Skeletal muscle satellite cell (primary cell): ENCODE measurements around the gene KCTD15.

ENCODE experiments used
- H3K27me3 ChIP-seq: 2 replicates; pipeline ENCODE4 v1.7.0; 2013; ENCODE audit warnings: low read length; ENCODE audit not compliant: control insufficient read depth, insufficient read depth
- H3K36me3 ChIP-seq: 2 replicates; pipeline ENCODE4 v1.7.0; 2013; ENCODE audit warnings: mild to moderate bottlenecking, control low read depth, low read length; ENCODE audit not compliant: insufficient read depth
- H3K4me1 ChIP-seq: 2 replicates; pipeline ENCODE4 v1.7.0; 2013; ENCODE audit warnings: low read length; ENCODE audit not compliant: control insufficient read depth, insufficient read depth
- H3K4me2 ChIP-seq: 2 replicates; pipeline ENCODE4 v1.7.0; 2013; ENCODE audit warnings: mild to moderate bottlenecking, low read length
- H3K4me3 ChIP-seq: 2 replicates; pipeline ENCODE4 v1.7.0; 2013; ENCODE audit warnings: low read length
- H3K9ac ChIP-seq: 2 replicates; pipeline ENCODE4 v1.7.0; 2013; ENCODE audit warnings: mild to moderate bottlenecking, low read depth, low read length, moderate library complexity
- H3K9me3 ChIP-seq: replicated peaks from 2 replicates; pipeline ENCODE4 v1.7.0; 2013; ENCODE audit warnings: mild to moderate bottlenecking, control low read depth, low read length

KCTD15 gene

GRCh38 chr19:33841685-33842084 is 45.0 kb downstream of the KCTD15 start:
- Histone ChIP-seq H3K4me2 (no peak overlapping the region), H3K4me3 (no peak overlapping the region), H3K4me1 (no peaks in the 10 kb centered on the region), H3K9ac (no peak overlapping the region), H3K36me3 (no peaks in the 10 kb centered on the region), H3K27me3 (no peaks in the 10 kb centered on the region), H3K9me3 (no peaks in the 10 kb centered on the region)

DNA sequence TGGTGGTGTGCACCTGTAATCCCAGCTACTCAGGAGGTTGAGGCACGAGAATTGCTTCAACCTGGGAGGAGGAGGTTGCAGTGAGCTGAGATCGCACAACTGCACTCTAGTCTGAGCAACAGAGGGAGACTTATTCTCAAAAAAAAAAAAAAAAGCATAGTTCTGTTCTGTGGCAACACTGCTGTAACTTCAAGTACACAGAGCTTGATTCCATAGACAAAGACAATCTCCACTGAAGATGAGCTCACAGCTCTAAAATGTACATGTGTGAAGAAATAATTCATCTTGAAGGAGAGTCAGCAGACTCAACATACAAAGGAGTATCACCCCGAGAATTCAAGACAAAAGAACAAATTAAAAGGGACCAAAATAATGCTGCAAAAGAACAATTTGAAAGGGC is 47.8 kb downstream of the KCTD15 start:
- no peaks in the 10 kb centered on the region for H3K4me1 ChIP-seq
- H3K9ac ChIP-seq: no peak overlapping the region
- no peaks in the 10 kb centered on the region for H3K9me3 ChIP-seq
- H3K4me2 ChIP-seq: no peak overlapping the region
- no peaks in the 10 kb centered on the region for H3K36me3 ChIP-seq
- no peak overlapping the region for H3K4me3 ChIP-seq
- no peaks in the 10 kb centered on the region for H3K27me3 ChIP-seq

DNA sequence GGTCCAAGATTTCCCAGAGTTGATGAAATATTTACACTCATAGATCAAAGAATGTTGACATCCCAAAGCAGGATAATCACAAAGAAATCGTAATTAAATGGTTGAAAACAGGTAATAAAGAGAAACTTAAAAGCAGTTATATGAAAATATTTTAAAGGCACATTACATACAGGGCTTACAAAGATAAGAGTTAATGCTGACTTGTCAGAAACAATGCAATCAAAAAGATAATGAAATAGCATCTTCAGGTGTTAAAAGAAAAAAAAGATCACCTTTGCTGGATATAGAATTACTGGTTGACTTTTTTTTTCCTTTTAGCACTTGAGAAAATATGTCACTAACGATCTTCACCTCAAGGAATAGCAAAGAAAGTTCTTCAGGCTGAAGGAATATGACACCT is 48.8 kb downstream of the KCTD15 start:
- no peak overlapping the region for H3K9ac ChIP-seq
- H3K27me3 ChIP-seq: no peaks in the 10 kb centered on the region
- no peaks in the 10 kb centered on the region for H3K36me3 ChIP-seq
- no peak overlapping the region for H3K4me2 ChIP-seq
- no peak overlapping the region for H3K4me3 ChIP-seq
- no peaks in the 10 kb centered on the region for H3K9me3 ChIP-seq
- no peaks in the 10 kb centered on the region for H3K4me1 ChIP-seq

GRCh38 chr19:33849551-33850147 is 53.0 kb downstream of the KCTD15 start:
- H3K36me3 ChIP-seq: no peaks in the 10 kb centered on the region
- H3K27me3 ChIP-seq: no peaks in the 10 kb centered on the region
- no peak overlapping the region for H3K9ac ChIP-seq
- no peak overlapping the region for H3K4me3 ChIP-seq
- H3K4me2 ChIP-seq: no peak overlapping the region
- no peaks in the 10 kb centered on the region for H3K9me3 ChIP-seq
- no peaks in the 10 kb centered on the region for H3K4me1 ChIP-seq

- Histone ChIP-seq H3K4me1 (no peaks in the 10 kb centered on the region), H3K36me3 (no peaks in the 10 kb centered on the region), H3K4me3 (no peak overlapping the region), H3K27me3 (no peaks in the 10 kb centered on the region), H3K9me3 (no peaks in the 10 kb centered on the region), H3K4me2 (no peak overlapping the region), H3K9ac (no peak overlapping the region)
Observed at GRCh38 chr19:33859016-33859415, 62.3 kb downstream of the KCTD15 start.

- Histone ChIP-seq H3K27me3 (no peaks in the 10 kb centered on the region), H3K9me3 (no peaks in the 10 kb centered on the region), H3K9ac (no peak overlapping the region), H3K4me3 (no peak overlapping the region), H3K4me2 (no peak overlapping the region), H3K4me1 (no peaks in the 10 kb centered on the region), H3K36me3 (no peaks in the 10 kb centered on the region)
Observed at GRCh38 chr19:33860312-33861090, 63.8 kb downstream of the KCTD15 start.

GRCh38 chr19:33861950-33862349 is 65.3 kb downstream of the KCTD15 start:
- no peak overlapping the region for H3K4me2 ChIP-seq
- no peak overlapping the region for H3K4me3 ChIP-seq
- no peaks in the 10 kb centered on the region for H3K27me3 ChIP-seq
- H3K4me1 ChIP-seq: no peaks in the 10 kb centered on the region
- H3K9ac ChIP-seq: no peak overlapping the region
- H3K36me3 ChIP-seq: no peaks in the 10 kb centered on the region
- no peaks in the 10 kb centered on the region for H3K9me3 ChIP-seq

DNA sequence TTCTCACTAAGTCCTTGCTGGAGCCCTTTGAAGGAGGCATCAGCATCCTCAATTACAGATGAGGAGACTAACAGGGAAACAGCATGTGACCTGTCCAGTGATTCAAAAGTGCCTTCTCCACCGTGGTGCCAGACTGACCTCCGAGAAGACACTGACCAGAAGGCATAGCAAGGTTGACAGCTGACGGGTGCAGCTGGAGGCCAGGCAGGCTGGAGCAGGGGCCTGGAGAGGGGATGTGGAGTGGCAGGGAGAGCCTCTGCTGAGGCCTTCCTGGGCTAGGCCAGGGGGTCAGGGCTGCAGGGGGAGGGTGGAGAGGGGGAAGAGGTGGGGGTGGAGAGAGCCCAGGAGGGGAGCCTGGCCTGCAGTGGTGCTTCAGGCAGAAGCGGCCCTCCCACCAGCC is 66.3 kb downstream of the KCTD15 start:
- Histone ChIP-seq H3K27me3 (peaks cover 4% of the 10 kb centered on the region), H3K4me3 (no peak overlapping the region), H3K36me3 (no peaks in the 10 kb centered on the region)

DNA sequence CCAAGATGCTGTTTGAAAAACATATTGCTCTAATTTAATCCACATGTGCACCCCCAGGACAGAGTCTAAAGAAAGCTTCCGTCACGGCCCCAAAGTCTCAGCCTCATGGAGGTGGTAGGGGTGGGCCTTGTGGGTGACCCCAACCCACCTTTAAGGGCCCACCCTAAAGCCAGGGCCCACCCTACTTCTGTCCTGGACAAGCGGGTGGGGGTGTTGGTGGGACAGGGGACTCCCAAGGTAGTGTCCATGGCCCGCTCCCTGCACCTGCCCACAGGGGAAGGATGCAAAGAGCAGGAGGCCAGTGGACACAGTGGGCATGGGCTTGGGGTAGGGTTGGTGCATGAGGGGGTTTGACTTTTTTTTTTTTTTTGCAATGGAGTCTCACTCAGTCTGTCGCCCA is 66.8 kb downstream of the KCTD15 start:
- H3K36me3 ChIP-seq: no peaks in the 10 kb centered on the region
- H3K27me3 ChIP-seq: peaks cover 8% of the 10 kb centered on the region
- H3K9ac ChIP-seq: no peak overlapping the region
- no peak overlapping the region for H3K4me2 ChIP-seq
- H3K9me3 ChIP-seq: no peaks in the 10 kb centered on the region
- no peak overlapping the region for H3K4me3 ChIP-seq
- H3K4me1 ChIP-seq: no peaks in the 10 kb centered on the region

More for the DNA sequence above, 66.3 kb downstream of the KCTD15 start:
- Histone ChIP-seq H3K4me2 (no peak overlapping the region), H3K4me1 (no peaks in the 10 kb centered on the region), H3K9me3 (no peaks in the 10 kb centered on the region), H3K9ac (no peak overlapping the region)

- H3K4me3 ChIP-seq: no peak overlapping the region
- no peaks in the 10 kb centered on the region for H3K9me3 ChIP-seq
- H3K9ac ChIP-seq: no peak overlapping the region
- H3K4me1 ChIP-seq: no peaks in the 10 kb centered on the region
- H3K36me3 ChIP-seq: no peaks in the 10 kb centered on the region
- H3K27me3 ChIP-seq: peaks cover 17% of the 10 kb centered on the region
- no peak overlapping the region for H3K4me2 ChIP-seq
Observed at GRCh38 chr19:33864311-33864850, 67.7 kb downstream of the KCTD15 start.

GRCh38 chr19:33865306-33865705 is 68.6 kb downstream of the KCTD15 start:
- Histone ChIP-seq H3K36me3 (no peaks in the 10 kb centered on the region), H3K9me3 (no peaks in the 10 kb centered on the region), H3K4me2 (no peak overlapping the region), H3K4me3 (no peak overlapping the region), H3K4me1 (no peaks in the 10 kb centered on the region), H3K9ac (no peak overlapping the region), H3K27me3 (peaks cover 17% of the 10 kb centered on the region)
